ENCODE results near the gene RAB11FIP4. TPM values are rescaled to one million over a fixed set of nuclear protein-coding genes. Genes with fewer than 3 reads are reported as not detected.

Gene RAB11FIP4
- polyA plus RNA-seq, 1 of the 3 experiments (the other 2 are of a cell fraction): 9.4 TPM

DNA sequence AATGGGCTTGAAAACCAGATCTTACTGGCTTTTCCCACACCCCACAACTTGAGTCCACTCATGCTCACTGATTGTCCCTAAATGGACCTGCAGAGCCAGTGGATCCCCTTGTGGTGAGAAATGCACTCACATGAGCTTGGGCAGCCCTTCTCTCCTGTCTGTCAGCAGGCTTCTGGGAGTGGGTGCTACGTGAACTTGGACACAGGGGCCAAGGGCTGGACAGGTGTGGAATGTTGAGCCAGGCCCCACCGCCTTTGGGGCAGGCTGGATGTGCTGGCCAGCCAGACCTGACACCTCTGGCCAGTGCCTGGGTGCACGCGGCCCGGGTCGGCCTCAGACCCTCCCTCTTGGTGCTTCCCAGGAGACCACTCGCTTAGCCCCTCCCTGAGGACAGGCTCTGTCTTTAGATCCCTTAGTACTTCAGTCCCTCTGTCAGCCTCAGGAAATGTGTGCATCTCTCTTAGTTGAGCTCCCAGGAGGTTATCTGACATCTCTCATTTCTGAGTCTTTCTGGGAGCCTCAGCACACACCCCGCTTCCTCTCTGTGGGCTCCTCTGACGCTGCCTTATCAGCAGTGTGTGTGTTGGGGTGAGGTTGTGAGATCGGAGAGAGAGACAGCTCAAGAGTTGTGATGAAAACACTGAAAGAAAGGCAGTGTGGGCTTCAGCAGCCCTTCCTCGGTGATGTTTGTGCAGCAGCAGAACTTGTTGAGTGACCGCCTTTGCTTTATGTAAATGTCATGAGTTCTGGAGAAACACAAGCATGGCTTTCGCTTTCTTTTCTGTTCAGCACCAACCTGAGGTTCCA lies 117.0 kb downstream of the RAB11FIP4 start:
- CTCF ChIA-PET: interaction anchor here (0.6 to 2.2 kb wide), 12 partner anchors 9 to 346 kb away, joined by 3 to 14 read pairs (median 4); no protein-coding TSS in a partner anchor
- Histone ChIP-seq H3K4me2 (no peak overlapping the region), H4K20me1 (ENCODE audit: insufficient read depth) (no peaks in the 10 kb centered on the region), H3K9me2 (no peaks in the 10 kb centered on the region), H3K9me3 (no peaks in the 10 kb centered on the region), H3K36me3 (replicated peaks in 1 of 2; ENCODE audit: control insufficient read depth in 1 of 2, insufficient read depth in 2 of 2, low read length in 1 of 2) (no peaks in the 10 kb centered on the region), H2AFZ (ENCODE audit: low read depth) (no peak overlapping the region), H3K4me1 (ENCODE audit: control insufficient read depth in 1 of 2, insufficient read depth in 2 of 2, low read depth in 1 of 2, low read length in 1 of 2) (peaks cover 0 to 35% of the 10 kb centered on the region in 2 experiments; a peak in 1 of 4 replicates), H3K9ac (no peak overlapping the region), H3K4me3 (ENCODE audit: low read depth in 2 of 2, low read length in 1 of 2) (no peak overlapping the region), H3K27me3 (ENCODE audit: insufficient read depth) (no peaks in the 10 kb centered on the region), H3K27ac (ENCODE audit: low read depth in 2 of 2, low read length in 1 of 2) (peak overlapping the region in 1 of 2 experiments; percentile 31; a peak in 1 of 4 replicates), H3K79me2 (ENCODE audit: insufficient read depth) (no peaks in the 10 kb centered on the region), H3F3A (replicated peaks; ENCODE audit: insufficient read depth) (no peaks in the 10 kb centered on the region)
- POLR2A ChIA-PET: no interaction called here
- 90% methylated on average over 11 of the region's 13 CpGs for WGBS (ENCODE audit: low lambda C conversion rate)
- no peak for DNase-seq
- TF ChIP-seq RCOR1 (IDR thresholded peaks at IDR 0.05; ENCODE audit: low read length) (no peak), TAF1 (IDR thresholded peaks at IDR 0.05; ENCODE audit: borderline replicate concordance, low read depth, low read length) (no peak), RAD21 (IDR thresholded peaks at IDR 0.05; ENCODE audit: low read length) (peak; percentile 28)
- TF ChIP-seq, protein P1, sequence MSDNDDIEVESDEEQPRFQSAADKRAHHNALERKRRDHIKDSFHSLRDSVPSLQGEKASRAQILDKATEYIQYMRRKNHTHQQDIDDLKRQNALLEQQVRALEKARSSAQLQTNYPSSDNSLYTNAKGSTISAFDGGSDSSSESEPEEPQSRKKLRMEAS (IDR thresholded peaks at IDR 0.05; ENCODE audit: low read depth): no peak
- TF ChIP-seq, protein P2, sequence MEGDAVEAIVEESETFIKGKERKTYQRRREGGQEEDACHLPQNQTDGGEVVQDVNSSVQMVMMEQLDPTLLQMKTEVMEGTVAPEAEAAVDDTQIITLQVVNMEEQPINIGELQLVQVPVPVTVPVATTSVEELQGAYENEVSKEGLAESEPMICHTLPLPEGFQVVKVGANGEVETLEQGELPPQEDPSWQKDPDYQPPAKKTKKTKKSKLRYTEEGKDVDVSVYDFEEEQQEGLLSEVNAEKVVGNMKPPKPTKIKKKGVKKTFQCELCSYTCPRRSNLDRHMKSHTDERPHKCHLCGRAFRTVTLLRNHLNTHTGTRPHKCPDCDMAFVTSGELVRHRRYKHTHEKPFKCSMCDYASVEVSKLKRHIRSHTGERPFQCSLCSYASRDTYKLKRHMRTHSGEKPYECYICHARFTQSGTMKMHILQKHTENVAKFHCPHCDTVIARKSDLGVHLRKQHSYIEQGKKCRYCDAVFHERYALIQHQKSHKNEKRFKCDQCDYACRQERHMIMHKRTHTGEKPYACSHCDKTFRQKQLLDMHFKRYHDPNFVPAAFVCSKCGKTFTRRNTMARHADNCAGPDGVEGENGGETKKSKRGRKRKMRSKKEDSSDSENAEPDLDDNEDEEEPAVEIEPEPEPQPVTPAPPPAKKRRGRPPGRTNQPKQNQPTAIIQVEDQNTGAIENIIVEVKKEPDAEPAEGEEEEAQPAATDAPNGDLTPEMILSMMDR (IDR thresholded peaks at IDR 0.05): 0 out of 2 replicates have a peak, but pooled peaks have one; percentile 16

DNA sequence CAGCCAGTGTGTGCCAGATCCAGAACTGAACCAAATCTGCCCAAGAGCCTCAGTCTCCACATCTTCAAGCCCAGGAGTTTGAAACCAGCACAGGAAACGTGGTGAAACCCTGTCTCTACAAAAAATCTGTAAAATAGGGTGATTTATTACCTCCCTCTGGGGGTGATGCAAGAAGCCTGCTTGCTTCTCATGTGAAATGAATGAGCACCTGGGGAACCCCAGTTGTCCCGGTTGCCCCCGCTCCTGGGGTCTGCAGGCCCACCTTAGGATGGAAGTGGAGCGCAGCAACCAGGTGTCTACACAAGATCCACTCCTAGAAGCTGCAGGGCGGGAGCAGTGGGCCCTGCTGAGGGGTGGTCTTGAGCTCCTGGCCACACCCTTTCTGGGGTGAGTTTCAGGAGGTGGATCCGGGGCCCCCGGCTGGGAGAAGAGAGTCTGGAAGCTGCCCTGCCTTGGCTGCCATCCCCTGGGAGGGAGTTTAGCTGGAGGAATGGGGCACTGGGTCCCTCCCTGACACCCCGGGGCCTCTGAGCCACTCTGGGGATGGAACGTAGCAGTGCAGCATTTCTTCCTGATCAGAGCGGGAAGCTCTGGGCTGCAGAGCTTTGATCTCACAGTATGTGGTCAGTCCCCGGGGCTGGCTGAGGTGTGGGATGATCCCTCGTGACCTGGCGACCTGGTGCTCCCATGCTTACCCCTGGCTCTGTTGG lies 117.8 kb downstream of the RAB11FIP4 start:
- ChIA-PET CTCF (interaction anchor here (0.6 to 5.1 kb wide), 9 partner anchors 8 to 347 kb away, joined by 3 to 24 read pairs (median 4); no protein-coding TSS in a partner anchor), POLR2A (no interaction called here)
- WGBS (ENCODE audit: low lambda C conversion rate): 88% methylated on average over 10 of the region's 13 CpGs
- no peak for TF ChIP-seq MEF2A (IDR thresholded peaks at IDR 0.05; ENCODE audit: borderline replicate concordance, low read depth)
- Histone ChIP-seq H3K9me2 (no peaks in the 10 kb centered on the region), H3K27me3 (ENCODE audit: insufficient read depth) (no peaks in the 10 kb centered on the region), H4K20me1 (ENCODE audit: insufficient read depth) (no peaks in the 10 kb centered on the region), H3K4me2 (no peak overlapping the region), H3K4me3 (ENCODE audit: low read depth in 2 of 2, low read length in 1 of 2) (no peak overlapping the region), H3K79me2 (ENCODE audit: insufficient read depth) (no peaks in the 10 kb centered on the region), H3K9ac (no peak overlapping the region), H3K36me3 (replicated peaks in 1 of 2; ENCODE audit: control insufficient read depth in 1 of 2, insufficient read depth in 2 of 2, low read length in 1 of 2) (no peaks in the 10 kb centered on the region), H3F3A (replicated peaks; ENCODE audit: insufficient read depth) (no peaks in the 10 kb centered on the region), H2AFZ (ENCODE audit: low read depth) (no peak overlapping the region), H3K4me1 (ENCODE audit: control insufficient read depth in 1 of 2, insufficient read depth in 2 of 2, low read depth in 1 of 2, low read length in 1 of 2) (peaks cover 0 to 42% of the 10 kb centered on the region in 2 experiments; a peak in 1 of 4 replicates), H3K27ac (ENCODE audit: low read depth in 2 of 2, low read length in 1 of 2) (peak overlapping the region in 1 of 2 experiments; percentile 31; a peak in 1 of 4 replicates), H3K9me3 (no peaks in the 10 kb centered on the region)
- DNase-seq: no peak
